H1 (cell line): ENCODE measurements around the gene ADGRB3.
"Not testable (repeated sequence)": the region's sequence is repeated elsewhere in the genome, so short reads cannot be mapped to it uniquely, and the experiment has no call there.

Experiments
- CBX5 ChIP-seq: fragments of 300-800, 300-1000 bp; sonication (generic); IDR thresholded peaks from 2 replicates; pipeline ENCODE4 v1.7.1; 2016; ENCODE audit warnings: antibody characterized with exemption, low read length, low read depth
- CHD2 ChIP-seq: IDR thresholded peaks from 2 replicates; pipeline ENCODE4 v1.6.1; 2012; ENCODE audit warnings: low read length, improper control_type of control experiment
- EP300 ChIP-seq, 2 experiments: IDR thresholded peaks; 1 replicate in 1 of 2; 2 replicates in 1 of 2; pipeline ENCODE4 v1.6.1; 2011 to 2012; ENCODE audit warnings: low read depth in 2 of 2, low read length in 2 of 2, mild to moderate bottlenecking in 2 of 2, borderline replicate concordance in 1 of 2, inconsistent platforms in 1 of 2, moderate library complexity in 1 of 2
- JUN ChIP-seq: IDR thresholded peaks from 2 replicates; pipeline ENCODE4 v1.6.1; 2011; ENCODE audit warnings: low read depth, mild to moderate bottlenecking, improper control_type of control experiment, low read length
- MAFK ChIP-seq: IDR thresholded peaks from 2 replicates; pipeline ENCODE4 v1.6.1; 2012; ENCODE audit warnings: low read depth, mild to moderate bottlenecking, improper control_type of control experiment, low read length
- POLR2A ChIP-seq, 2 experiments: IDR thresholded peaks; 1 replicate in 1 of 2; 2 replicates in 1 of 2; pipeline ENCODE4 v1.6.1; 2011; ENCODE audit warnings: low read depth in 2 of 2, low read length in 2 of 2, mild to moderate bottlenecking in 2 of 2; ENCODE audit errors: control extremely low read depth in 1 of 2
- RNF2 ChIP-seq: fragments of 200-900, 300-1000 bp; sonication (generic); IDR thresholded peaks from 2 replicates; pipeline ENCODE4 v1.7.1; 2016; ENCODE audit warnings: borderline replicate concordance, low read depth, mild to moderate bottlenecking, antibody characterized with exemption, low read length; ENCODE audit not compliant: poor library complexity, severe bottlenecking; ENCODE audit errors: missing control alignments
- TAF1 ChIP-seq: IDR thresholded peaks from 2 replicates; pipeline ENCODE4 v1.6.1; 2011; ENCODE audit warnings: mild to moderate bottlenecking, low read depth, low read length
- TF ChIP-seq, protein P1 (sequence below), 3 experiments: IDR thresholded peaks; 1 replicate in 2 of 3; 2 replicates in 1 of 3; pipeline versions ENCODE4 v1.5.1 to v1.6.1; 2011; ENCODE audit warnings: low read length in 3 of 3, mild to moderate bottlenecking in 3 of 3, inconsistent platforms in 2 of 3, low read depth in 1 of 3, moderate library complexity in 1 of 3; ENCODE audit not compliant: insufficient read depth in 1 of 3; ENCODE audit errors: control extremely low read depth in 1 of 3
- TF ChIP-seq, protein P2 (sequence below): IDR thresholded peaks from 2 replicates; pipeline ENCODE4 v1.6.1; 2012; ENCODE audit warnings: inconsistent platforms

DNA sequence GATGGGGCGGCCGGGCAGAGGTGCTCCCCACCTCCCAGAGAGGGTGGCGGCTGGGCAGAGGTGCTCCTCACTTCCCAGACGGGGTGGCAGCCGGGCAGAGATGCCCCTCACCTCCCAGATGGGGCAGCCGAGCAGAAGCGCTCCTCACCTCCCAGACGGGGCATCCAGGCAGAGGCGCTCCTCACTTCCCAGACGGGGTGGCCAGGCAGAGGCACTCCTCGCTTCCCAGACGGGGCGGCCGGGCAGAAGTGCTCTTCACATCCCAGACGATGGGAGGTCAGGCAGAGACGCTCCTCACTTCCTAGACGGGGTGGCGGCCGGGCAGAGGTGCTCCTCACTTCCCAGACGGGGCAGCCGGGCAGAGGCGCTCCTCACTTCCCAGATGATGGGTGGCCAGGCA is 798.0 kb downstream of the ADGRB3 start:
- TF ChIP-seq JUN; CBX5; TAF1; CHD2; RNF2; EP300 (IDR thresholded peaks at IDR 0.05; ENCODE audit: borderline replicate concordance in 1 of 2, low read depth in 2 of 2, low read length in 2 of 2); POLR2A (IDR thresholded peaks at IDR 0.05; ENCODE audit: control extremely low read depth in 1 of 2, low read depth in 2 of 2, low read length in 2 of 2); MAFK: not testable (repeated sequence)
- TF ChIP-seq, protein P1, sequence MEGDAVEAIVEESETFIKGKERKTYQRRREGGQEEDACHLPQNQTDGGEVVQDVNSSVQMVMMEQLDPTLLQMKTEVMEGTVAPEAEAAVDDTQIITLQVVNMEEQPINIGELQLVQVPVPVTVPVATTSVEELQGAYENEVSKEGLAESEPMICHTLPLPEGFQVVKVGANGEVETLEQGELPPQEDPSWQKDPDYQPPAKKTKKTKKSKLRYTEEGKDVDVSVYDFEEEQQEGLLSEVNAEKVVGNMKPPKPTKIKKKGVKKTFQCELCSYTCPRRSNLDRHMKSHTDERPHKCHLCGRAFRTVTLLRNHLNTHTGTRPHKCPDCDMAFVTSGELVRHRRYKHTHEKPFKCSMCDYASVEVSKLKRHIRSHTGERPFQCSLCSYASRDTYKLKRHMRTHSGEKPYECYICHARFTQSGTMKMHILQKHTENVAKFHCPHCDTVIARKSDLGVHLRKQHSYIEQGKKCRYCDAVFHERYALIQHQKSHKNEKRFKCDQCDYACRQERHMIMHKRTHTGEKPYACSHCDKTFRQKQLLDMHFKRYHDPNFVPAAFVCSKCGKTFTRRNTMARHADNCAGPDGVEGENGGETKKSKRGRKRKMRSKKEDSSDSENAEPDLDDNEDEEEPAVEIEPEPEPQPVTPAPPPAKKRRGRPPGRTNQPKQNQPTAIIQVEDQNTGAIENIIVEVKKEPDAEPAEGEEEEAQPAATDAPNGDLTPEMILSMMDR (IDR thresholded peaks at IDR 0.05; ENCODE audit: control extremely low read depth in 1 of 3, insufficient read depth in 1 of 3, low read depth in 1 of 3, low read length in 3 of 3): not testable (repeated sequence)
- TF ChIP-seq, protein P2, sequence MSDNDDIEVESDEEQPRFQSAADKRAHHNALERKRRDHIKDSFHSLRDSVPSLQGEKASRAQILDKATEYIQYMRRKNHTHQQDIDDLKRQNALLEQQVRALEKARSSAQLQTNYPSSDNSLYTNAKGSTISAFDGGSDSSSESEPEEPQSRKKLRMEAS: not testable (repeated sequence)
